Endothelial cell of umbilical vein (primary cell): ENCODE measurements around the gene BCL3. TPM values are rescaled to one million over a fixed set of nuclear protein-coding genes. Genes with fewer than 3 reads are reported as not detected.

Experiments used
- BruUV-seq: library from RNA; stranded (reverse); fragments of 400-500 nt; replicated peaks from 2 replicates; lab custom pipeline; 2021; lab: Mats Ljungman, UMichigan
- CTCF ChIA-PET: fragments of 300-600, 350-600 bp; sonication (Branson Sonifier 250); formaldehyde crosslinking; loops from one replicate; lab custom pipeline; 2021; ENCODE audit warnings: antibody characterized with exemption, inconsistent platforms; lab: Charles Lee
- POLR2A ChIA-PET: fragments of 300-600, 350-600 bp; sonication (Branson Sonifier 250); formaldehyde crosslinking; loops from one replicate; lab custom pipeline; 2021; ENCODE audit warnings: antibody characterized with exemption, inconsistent platforms; lab: Charles Lee
- DNase-seq: peaks from one replicate; pipeline ENCODE4 v3.0.0-alpha.2; 2011; ENCODE audit warnings: low read depth, low spot score
- FAIRE-seq: peaks from 2 replicates; lab custom pipeline; 2011; peaks lifted over from hg19 to GRCh38; lab: Jason Lieb, UNC
- H2AFZ ChIP-seq: 2 replicates; pipeline ENCODE4 v1.6.0; 2012; ENCODE audit warnings: low read depth, low read length, control low read depth, inconsistent platforms
- H3K27ac ChIP-seq: 2 replicates; pipeline ENCODE4 v1.5.1; 2011; ENCODE audit warnings: low read depth, mild to moderate bottlenecking, control low read depth, low read length, moderate library complexity; ENCODE audit not compliant: insufficient read depth
- H3K27me3 ChIP-seq, 2 experiments: 2 replicates each; pipeline versions ENCODE4 v1.6.0 to v1.6.1; 2011; ENCODE audit warnings: low read length in 2 of 2, mixed read lengths in 1 of 2; ENCODE audit not compliant: control insufficient read depth in 2 of 2, insufficient read depth in 2 of 2
- H3K36me3 ChIP-seq, 2 experiments: 2 replicates in 1 of 2; 3 replicates in 1 of 2; pipeline ENCODE4 v1.5.1; 2011; ENCODE audit warnings: low read length in 2 of 2, mild to moderate bottlenecking in 1 of 2, moderate library complexity in 1 of 2; ENCODE audit not compliant: control insufficient read depth in 2 of 2, insufficient read depth in 2 of 2; ENCODE audit errors: extremely low read depth in 1 of 2
- H3K4me1 ChIP-seq: 3 replicates; pipeline ENCODE4 v1.5.1; 2011; ENCODE audit warnings: mild to moderate bottlenecking, low read length; ENCODE audit not compliant: control insufficient read depth, insufficient read depth; ENCODE audit errors: extremely low read depth
- H3K4me2 ChIP-seq: 2 replicates; pipeline ENCODE4 v1.6.1; 2011; ENCODE audit warnings: low read length, control low read depth, mixed read lengths; ENCODE audit not compliant: insufficient read depth
- H3K4me3 ChIP-seq, 3 experiments: fragments of 200-600 bp in 1 of 3; sonication (generic), shearing (Covaris generic) in 1 of 3; replicated peaks in 1 of 3; 2 replicates each; pipeline ENCODE4 v1.5.1; 2011 to 2016; ENCODE audit warnings: control low read depth in 3 of 3, low read length in 3 of 3, mild to moderate bottlenecking in 2 of 3, inconsistent platforms in 1 of 3, low read depth in 1 of 3, moderate library complexity in 1 of 3; ENCODE audit not compliant: insufficient read depth in 1 of 3
- H3K79me2 ChIP-seq: 2 replicates; pipeline ENCODE4 v1.6.0; 2012; ENCODE audit warnings: low read length, inconsistent platforms; ENCODE audit not compliant: control insufficient read depth, insufficient read depth
- H3K9ac ChIP-seq: replicated peaks from 2 replicates; pipeline ENCODE3; 2011; ENCODE audit warnings: low read length, control low read depth; ENCODE audit not compliant: insufficient read depth; ENCODE audit errors: extremely low read depth
- H3K9me1 ChIP-seq: replicated peaks from 3 replicates; pipeline ENCODE4 v1.6.0; 2011; ENCODE audit warnings: mild to moderate bottlenecking, low read length; ENCODE audit not compliant: control insufficient read depth, insufficient read depth; ENCODE audit errors: extremely low read depth
- H3K9me3 ChIP-seq: replicated peaks from 2 replicates; pipeline ENCODE4 v1.5.1; 2012; ENCODE audit warnings: low read length, inconsistent platforms; ENCODE audit not compliant: control insufficient read depth, insufficient read depth
- H4K20me1 ChIP-seq: replicated peaks from 2 replicates; pipeline ENCODE3; 2011; ENCODE audit warnings: mild to moderate bottlenecking, low read length; ENCODE audit not compliant: control insufficient read depth, insufficient read depth; ENCODE audit errors: extremely low read depth
- CTCF ChIP-seq, 2 donors: IDR thresholded peaks; 1 replicate in 1 of 2; 2 replicates in 1 of 2; pipeline ENCODE4 v1.5.1; 2011; ENCODE audit warnings: low read length in 2 of 2, mild to moderate bottlenecking in 2 of 2, moderate library complexity in 2 of 2, control low read depth in 1 of 2, inconsistent platforms in 1 of 2, low read depth in 1 of 2; ENCODE audit not compliant: insufficient read depth in 1 of 2; ENCODE audit errors: extremely low read depth in 1 of 2
- EZH2 ChIP-seq: IDR thresholded peaks from 2 replicates; pipeline ENCODE4 v1.6.1; 2012; ENCODE audit warnings: borderline replicate concordance, low read depth, mild to moderate bottlenecking, moderate library complexity, low read length, inconsistent platforms; ENCODE audit not compliant: severe bottlenecking
- FOS ChIP-seq: IDR thresholded peaks from 2 replicates; pipeline ENCODE4 v1.6.1; 2011; ENCODE audit warnings: mild to moderate bottlenecking, low read length, moderate library complexity, borderline replicate concordance; ENCODE audit not compliant: insufficient read depth
- GATA2 ChIP-seq: IDR thresholded peaks from 2 replicates; pipeline ENCODE4 v1.7.0; 2011; ENCODE audit warnings: low read depth, mild to moderate bottlenecking, moderate library complexity, mixed read lengths, low read length; ENCODE audit not compliant: insufficient read length, insufficient read depth
- JUN ChIP-seq: IDR thresholded peaks from 2 replicates; pipeline ENCODE4 v1.6.1; 2011; ENCODE audit warnings: borderline replicate concordance, low read depth; ENCODE audit not compliant: insufficient read length, insufficient read depth
- MAX ChIP-seq: IDR thresholded peaks from 2 replicates; pipeline ENCODE4 v1.6.1; 2011; ENCODE audit not compliant: insufficient read depth, insufficient read length
- MYC ChIP-seq: IDR thresholded peaks from one replicate; pipeline ENCODE4 v1.6.1; 2011; ENCODE audit warnings: mild to moderate bottlenecking, low read depth, low read length
- POLR2A ChIP-seq: IDR thresholded peaks from 2 replicates; pipeline ENCODE4 v1.6.1; 2012; ENCODE audit warnings: low read depth, mild to moderate bottlenecking, control low read depth, low read length
- POLR2AphosphoS5 ChIP-seq: IDR thresholded peaks from 2 replicates; pipeline ENCODE4 v1.6.1; 2012; ENCODE audit warnings: low read depth, mild to moderate bottlenecking, control low read depth, low read length, moderate library complexity; ENCODE audit not compliant: insufficient read depth
- dilution Hi-C: fragments of 300-500 bp; cut with MboI; formaldehyde crosslinking; loops from one replicate; pipeline ENCODE4 v1.15.0; 2019; ENCODE audit warnings: low sequenced_read_pairs; ENCODE audit not compliant: extremely low pct_ligation_motif_present
- intact Hi-C: fragments of 100-400 bp; cut with micrococcal nuclease; formaldehyde crosslinking; loops from one replicate; pipeline ENCODE4 v1.10.0; 2022
- polyA plus RNA-seq, 4 experiments: library from polyadenylated mRNA; depleted of rRNA in 3 of 4; stranded (reverse) in 3 of 4; unstranded in 1 of 4; fragments of >200 nt; gene quantifications; 2 replicates each; pipeline versions ENCODE4 v1.2.1 to v1.2.3, GENCODE V29; 2011 to 2012; ENCODE audit warnings: missing spikeins in 1 of 4
- total RNA-seq: library from RNA; stranded (reverse); gene quantifications from 2 replicates; pipeline ENCODE4 v1.2.3, GENCODE V29; 2021

Gene BCL3
- total and polyA plus RNA-seq, 2 donors (not counting 3 experiments of a cell fraction or from before 2014, with no cell fraction given): 11.0 to 26.9 TPM

DNA sequence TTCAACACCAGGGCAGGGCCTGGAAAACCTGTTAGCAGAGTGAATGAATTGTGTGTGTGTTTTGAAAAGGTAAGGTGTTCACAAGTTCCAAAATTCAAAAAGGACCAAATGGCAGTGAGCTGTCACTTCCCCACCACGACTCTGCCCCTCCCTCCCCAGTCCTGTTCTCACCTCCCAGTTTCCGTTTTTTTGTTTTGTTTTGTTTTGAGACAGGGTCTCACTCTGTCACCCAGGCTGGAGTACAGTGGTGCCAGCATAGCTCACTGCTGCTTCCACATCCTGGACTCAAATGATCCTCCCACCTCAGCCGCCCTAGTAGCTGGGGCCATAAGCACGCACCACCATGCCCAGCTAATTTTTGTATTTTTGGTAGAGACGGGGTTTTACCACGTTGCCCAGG lies 20.3 kb upstream of the BCL3 start:
- FAIRE-seq: no peak
- intact Hi-C loops (no loop called here), dilution Hi-C loops (no loop called here)
- no peak overlapping the region for H3K9ac ChIP-seq
- no peaks in the 10 kb centered on the region for H4K20me1 ChIP-seq
- TF ChIP-seq MAX: no peak
- TF ChIP-seq FOS: no peak
- no peak for TF ChIP-seq GATA2
- no peak for TF ChIP-seq POLR2A
- no peak for TF ChIP-seq MYC
- no peak for TF ChIP-seq POLR2AphosphoS5
- TF ChIP-seq CTCF (IDR thresholded peaks at IDR 0.05; ENCODE audit: extremely low read depth in 1 of 2, insufficient read depth in 1 of 2, low read depth in 1 of 2, low read length in 2 of 2): no peak
- no peak for TF ChIP-seq EZH2
- TF ChIP-seq JUN: no peak
- H3K4me2 ChIP-seq: no peak overlapping the region
- no TSS peak for BruUV-seq
- H3K27me3 ChIP-seq: no peaks in the 10 kb centered on the region
- peaks cover 19% of the 10 kb centered on the region for H3K4me1 ChIP-seq
- ChIA-PET POLR2A (interaction anchor here (0.7 kb wide), 1 partner anchor 77 kb away, joined by 3 read pairs; no protein-coding TSS in a partner anchor), CTCF (interaction anchor here (1.4 to 15.8 kb wide), 4 partner anchors 15 to 56 kb away, joined by 5 to 688 read pairs (median 6); partner anchors contain the start of gene CBLC)
- no peaks in the 10 kb centered on the region for H3K9me3 ChIP-seq
- H3K4me3 ChIP-seq: no peak overlapping the region
- no peak overlapping the region for H2AFZ ChIP-seq
- no peaks in the 10 kb centered on the region for H3K9me1 ChIP-seq
- no peak overlapping the region for H3K27ac ChIP-seq
- H3K36me3 ChIP-seq: no peaks in the 10 kb centered on the region
- H3K79me2 ChIP-seq: no peaks in the 10 kb centered on the region
- DNase-seq: no peak
